ENCODE results near the gene GNG10. TPM values are rescaled to one million over a fixed set of nuclear protein-coding genes. Genes with fewer than 3 reads are reported as not detected.

The GNG10 gene
- 94.9 and 102 TPM in 2 replicates for total RNA-seq

DNA sequence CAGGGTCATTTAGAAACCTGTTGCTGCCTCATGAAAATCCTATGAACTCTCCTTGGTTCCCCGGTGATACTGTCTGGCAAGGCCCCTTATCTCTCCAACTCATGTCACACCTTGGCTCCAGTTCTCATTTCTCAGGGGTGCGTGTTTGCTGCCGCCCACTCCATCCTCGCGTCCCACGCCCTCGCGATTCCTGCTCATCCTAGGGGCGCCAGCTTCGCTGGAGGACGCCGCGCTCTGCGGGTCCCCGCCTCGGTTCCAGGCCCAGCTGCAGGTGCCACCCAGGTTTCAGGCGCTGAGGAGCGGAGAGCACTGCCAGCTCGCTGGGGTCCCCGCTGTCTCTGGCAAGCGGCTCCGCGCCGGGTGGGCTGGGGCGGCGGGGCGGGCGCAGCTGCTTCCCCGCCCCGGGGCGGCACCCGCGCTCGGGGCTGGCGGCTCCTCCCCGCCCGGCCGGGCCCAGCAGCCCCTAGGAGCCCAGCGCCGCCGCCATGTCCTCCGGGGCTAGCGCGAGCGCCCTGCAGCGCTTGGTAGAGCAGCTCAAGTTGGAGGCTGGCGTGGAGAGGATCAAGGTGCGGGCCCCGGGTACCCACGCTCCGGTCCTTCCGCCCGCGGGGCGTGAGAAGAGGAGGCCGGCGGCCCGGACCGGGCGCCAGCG is at the start of gene GNG10:
Gene GNG10, plus strand, starts transcription at position 456 of the 652 bp plus-strand sequence. Its CDS starts 30 bp downstream, at position 486.

DNA sequence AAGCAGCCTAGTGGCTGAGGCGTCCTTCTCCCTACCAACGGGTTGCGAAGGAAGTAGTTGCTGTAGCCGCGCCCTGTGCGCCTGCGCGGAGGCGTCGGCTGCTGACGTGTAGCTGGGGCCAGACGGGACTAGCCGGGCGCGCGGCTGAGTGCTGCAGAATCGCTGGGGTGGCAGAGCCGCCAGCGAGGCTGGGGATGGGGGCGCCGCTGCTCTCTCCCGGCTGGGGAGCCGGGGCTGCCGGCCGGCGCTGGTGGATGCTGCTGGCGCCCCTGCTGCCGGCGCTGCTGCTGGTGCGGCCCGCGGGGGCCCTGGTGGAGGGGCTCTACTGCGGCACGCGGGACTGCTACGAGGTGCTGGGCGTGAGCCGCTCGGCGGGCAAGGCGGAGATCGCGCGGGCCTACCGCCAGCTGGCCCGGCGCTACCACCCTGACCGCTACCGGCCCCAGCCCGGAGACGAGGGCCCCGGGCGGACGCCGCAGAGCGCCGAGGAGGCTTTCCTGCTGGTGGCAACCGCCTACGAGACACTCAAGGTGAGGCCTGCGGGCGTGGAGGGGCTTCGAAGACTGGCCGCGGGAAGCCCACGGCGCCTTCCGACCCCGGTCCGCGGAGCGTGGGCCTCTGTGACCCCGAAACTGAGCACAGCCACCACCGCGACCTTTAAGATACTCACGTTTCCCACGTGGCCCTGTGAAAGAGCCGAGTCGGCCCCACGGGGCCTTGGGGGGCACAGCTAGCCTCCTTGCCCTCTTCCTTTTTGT is 30.0 kb upstream of the GNG10 start, which contains the start of gene DNAJC25:
Gene DNAJC25, plus strand, starts transcription at position 121 of the 758 bp plus-strand sequence. Its CDS starts 74 bp downstream, at position 195.

Other genes starting within 250 kb of the GNG10 start
- gene ECPAS, start 177.2 kb upstream of the GNG10 start, total RNA-seq, result 76.1 and 80.3 TPM in 2 replicates
- gene ZNF483, start 136.4 kb upstream of the GNG10 start, total RNA-seq, result 1.2 and 2.0 TPM in 2 replicates
- gene PTGR1, start 62.0 kb upstream of the GNG10 start, total RNA-seq, result 63.8 and 80.9 TPM in 2 replicates
- 11.3 and 13.0 TPM in 2 replicates for gene DNAJC25, start 30.3 kb upstream of the GNG10 start, total RNA-seq
- under 0.01 TPM in 2 replicates for gene SHOC1, start 133.3 kb downstream of the GNG10 start, total RNA-seq
- 86.1 and 199 TPM in 2 replicates for gene UGCG, start 235.2 kb downstream of the GNG10 start, total RNA-seq